Astrocyte (in vitro differentiated cells and primary cell): ENCODE data around the gene ICOSLG. TPM values are rescaled to one million over a fixed set of nuclear protein-coding genes. Genes with fewer than 3 reads are reported as not detected.
A peak's percentile ranks its signal among the peaks of the same experiment; 100 is the strongest.
"Not testable (repeated sequence)": the region's sequence is repeated elsewhere in the genome, so short reads cannot be mapped to it uniquely, and the experiment has no call there.

ENCODE experiments used
- DNase-seq: peaks from one replicate; pipeline ENCODE4 v3.0.0-alpha.2; 2010; ENCODE audit warnings: low read depth
- FAIRE-seq: peaks from 2 replicates; lab custom pipeline; 2011; peaks lifted over from hg19 to GRCh38; lab: Jason Lieb, UNC
- H2AFZ ChIP-seq: 2 replicates; pipeline ENCODE4 v1.6.0; 2012; ENCODE audit warnings: low read depth, low read length, inconsistent platforms
- H3K27ac ChIP-seq: 2 replicates; pipeline ENCODE4 v1.5.1; 2011; ENCODE audit warnings: low read depth, low read length, inconsistent platforms
- H3K27me3 ChIP-seq: 2 replicates; pipeline ENCODE4 v1.6.0; 2011; ENCODE audit warnings: low read length, inconsistent platforms; ENCODE audit not compliant: insufficient read depth
- H3K36me3 ChIP-seq: 2 replicates; pipeline ENCODE4 v1.5.1; 2011; ENCODE audit warnings: low read length, inconsistent platforms; ENCODE audit not compliant: insufficient read depth
- H3K4me1 ChIP-seq: 2 replicates; pipeline ENCODE4 v1.5.1; 2011; ENCODE audit warnings: low read length, inconsistent platforms; ENCODE audit not compliant: insufficient read depth
- H3K4me2 ChIP-seq: 2 replicates; pipeline ENCODE4 v1.6.0; 2012; ENCODE audit warnings: low read length, inconsistent platforms
- H3K4me3 ChIP-seq: 2 replicates; pipeline ENCODE4 v1.5.1; 2011; ENCODE audit warnings: low read depth, mild to moderate bottlenecking, low read length, inconsistent platforms; ENCODE audit not compliant: insufficient read depth
- H3K79me2 ChIP-seq: 2 replicates; pipeline ENCODE4 v1.6.0; 2012; ENCODE audit warnings: mild to moderate bottlenecking, low read length, inconsistent platforms; ENCODE audit not compliant: insufficient read depth
- H3K9ac ChIP-seq: 2 replicates; pipeline ENCODE4 v1.6.0; 2012; ENCODE audit warnings: mild to moderate bottlenecking, low read length, inconsistent platforms
- H3K9me3 ChIP-seq: 2 replicates; pipeline ENCODE4 v1.5.1; 2012; ENCODE audit warnings: low read depth, mild to moderate bottlenecking, low read length, inconsistent platforms; ENCODE audit not compliant: insufficient read depth
- H4K20me1 ChIP-seq: 2 replicates; pipeline ENCODE4 v1.6.0; 2012; ENCODE audit warnings: low read length, inconsistent platforms; ENCODE audit not compliant: insufficient read depth
- H3K27ac Mint-ChIP-seq: one replicate; pipeline ENCODE4 v1.8.0; 2021; ENCODE audit warnings: mild to moderate bottlenecking, mixed read lengths; ENCODE audit not compliant: unreplicated experiment
- H3K27me3 Mint-ChIP-seq: one replicate; pipeline ENCODE4 v1.8.0; 2021; ENCODE audit warnings: low read depth, mixed read lengths; ENCODE audit not compliant: unreplicated experiment
- H3K36me3 Mint-ChIP-seq: one replicate; pipeline ENCODE4 v1.8.0; 2021; ENCODE audit warnings: low read depth, mixed read lengths; ENCODE audit not compliant: unreplicated experiment
- H3K4me1 Mint-ChIP-seq: one replicate; pipeline ENCODE4 v1.8.0; 2021; ENCODE audit warnings: low read depth, mixed read lengths; ENCODE audit not compliant: unreplicated experiment
- H3K4me3 Mint-ChIP-seq: one replicate; pipeline ENCODE4 v1.8.0; 2021; ENCODE audit warnings: mild to moderate bottlenecking, moderate library complexity, mixed read lengths; ENCODE audit not compliant: unreplicated experiment
- H3K9me3 Mint-ChIP-seq: one replicate; pipeline ENCODE4 v1.8.0; 2021; ENCODE audit warnings: mild to moderate bottlenecking, mixed read lengths; ENCODE audit not compliant: unreplicated experiment
- EZH2 ChIP-seq: IDR thresholded peaks from 2 replicates; pipeline ENCODE4 v1.6.1; 2012; ENCODE audit warnings: mild to moderate bottlenecking, low read length, inconsistent platforms; ENCODE audit not compliant: insufficient read depth
- total RNA-seq: library from RNA; stranded (reverse); gene quantifications from 2 replicates; pipeline ENCODE4 v1.2.1, GENCODE V29; 2021
- TF ChIP-seq, protein P1 (sequence below): IDR thresholded peaks from 2 replicates; pipeline ENCODE4 v1.5.1; 2011; ENCODE audit warnings: low read depth, mild to moderate bottlenecking, inconsistent platforms, low read length, moderate library complexity; ENCODE audit not compliant: insufficient read depth

Gene ICOSLG
- total RNA-seq, 1 donor from 2014 or later = 4.7 TPM

DNA sequence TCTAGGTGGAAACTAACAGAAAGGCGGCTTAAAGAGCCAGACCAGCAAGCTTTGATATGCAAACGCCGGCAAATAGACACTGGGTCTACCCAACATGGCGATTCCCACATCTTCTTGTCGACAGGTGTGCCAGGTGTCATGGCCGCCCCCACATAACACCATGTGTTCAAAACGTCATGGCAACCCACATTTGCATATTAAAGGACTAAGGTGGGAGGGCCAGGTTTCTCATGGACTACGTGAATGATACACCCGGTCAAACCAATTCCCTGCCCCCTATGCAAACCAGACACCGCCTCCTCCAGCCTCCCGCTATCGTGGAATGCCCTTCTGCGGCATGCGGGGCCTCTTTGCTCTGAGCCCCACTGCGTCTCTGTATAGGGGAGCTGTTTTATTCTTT lies 41.3 kb downstream of the ICOSLG start:
- H3K36me3 Mint-ChIP-seq = peaks cover 1% of the 10 kb centered on the region
- no peak overlapping the region for H3K4me3 Mint-ChIP-seq
- peaks cover 3% of the 10 kb centered on the region for H3K27me3 Mint-ChIP-seq
- no peak overlapping the region for H3K4me2 ChIP-seq
- H3K9me3 ChIP-seq = no peaks in the 10 kb centered on the region
- no peak overlapping the region for H3K27ac ChIP-seq
- H3K9ac ChIP-seq = no peak overlapping the region
- H3K4me3 ChIP-seq = no peak overlapping the region
- DNase-seq = no peak
- no peaks in the 10 kb centered on the region for H3K4me1 ChIP-seq
- no peak for FAIRE-seq
- peak overlapping the region; percentile 75 for H3K27ac Mint-ChIP-seq
- no peaks in the 10 kb centered on the region for H3K4me1 Mint-ChIP-seq
- no peaks in the 10 kb centered on the region for H3K36me3 ChIP-seq
- no peaks in the 10 kb centered on the region for H3K9me3 Mint-ChIP-seq
- no peak for TF ChIP-seq EZH2
- TF ChIP-seq, protein P1, sequence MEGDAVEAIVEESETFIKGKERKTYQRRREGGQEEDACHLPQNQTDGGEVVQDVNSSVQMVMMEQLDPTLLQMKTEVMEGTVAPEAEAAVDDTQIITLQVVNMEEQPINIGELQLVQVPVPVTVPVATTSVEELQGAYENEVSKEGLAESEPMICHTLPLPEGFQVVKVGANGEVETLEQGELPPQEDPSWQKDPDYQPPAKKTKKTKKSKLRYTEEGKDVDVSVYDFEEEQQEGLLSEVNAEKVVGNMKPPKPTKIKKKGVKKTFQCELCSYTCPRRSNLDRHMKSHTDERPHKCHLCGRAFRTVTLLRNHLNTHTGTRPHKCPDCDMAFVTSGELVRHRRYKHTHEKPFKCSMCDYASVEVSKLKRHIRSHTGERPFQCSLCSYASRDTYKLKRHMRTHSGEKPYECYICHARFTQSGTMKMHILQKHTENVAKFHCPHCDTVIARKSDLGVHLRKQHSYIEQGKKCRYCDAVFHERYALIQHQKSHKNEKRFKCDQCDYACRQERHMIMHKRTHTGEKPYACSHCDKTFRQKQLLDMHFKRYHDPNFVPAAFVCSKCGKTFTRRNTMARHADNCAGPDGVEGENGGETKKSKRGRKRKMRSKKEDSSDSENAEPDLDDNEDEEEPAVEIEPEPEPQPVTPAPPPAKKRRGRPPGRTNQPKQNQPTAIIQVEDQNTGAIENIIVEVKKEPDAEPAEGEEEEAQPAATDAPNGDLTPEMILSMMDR = no peak
- H3K79me2 ChIP-seq = no peaks in the 10 kb centered on the region
- no peaks in the 10 kb centered on the region for H4K20me1 ChIP-seq
- no peak overlapping the region for H2AFZ ChIP-seq
- H3K27me3 ChIP-seq = no peaks in the 10 kb centered on the region

DNA sequence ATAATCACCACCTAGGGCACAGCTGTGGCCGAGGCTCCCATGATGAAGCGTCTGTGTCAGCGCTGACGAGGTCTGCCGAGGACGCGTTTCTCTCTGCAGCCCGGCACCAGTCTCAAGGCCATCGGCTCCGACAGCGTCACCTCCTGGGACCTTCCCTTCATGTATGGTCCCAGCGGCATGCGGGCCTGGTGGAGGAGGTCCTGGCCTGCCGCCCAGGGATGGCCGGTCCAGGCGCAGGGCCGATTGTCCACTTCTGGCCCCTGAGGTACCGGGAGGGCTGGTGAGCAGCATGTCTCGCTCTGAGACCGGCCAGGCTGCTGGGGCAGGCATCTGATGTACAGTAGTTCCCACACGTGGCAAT lies 43.6 kb downstream of the ICOSLG start:
- not testable (repeated sequence) for H4K20me1 ChIP-seq, H3K4me3 ChIP-seq, H3K79me2 ChIP-seq, H3K9ac ChIP-seq, FAIRE-seq, H3K27me3 Mint-ChIP-seq, H2AFZ ChIP-seq, H3K4me2 ChIP-seq, H3K36me3 Mint-ChIP-seq, H3K27ac ChIP-seq, H3K4me1 ChIP-seq, H3K4me3 Mint-ChIP-seq, H3K9me3 Mint-ChIP-seq, H3K4me1 Mint-ChIP-seq, H3K27ac Mint-ChIP-seq, H3K9me3 ChIP-seq, H3K36me3 ChIP-seq, DNase-seq, H3K27me3 ChIP-seq

DNA sequence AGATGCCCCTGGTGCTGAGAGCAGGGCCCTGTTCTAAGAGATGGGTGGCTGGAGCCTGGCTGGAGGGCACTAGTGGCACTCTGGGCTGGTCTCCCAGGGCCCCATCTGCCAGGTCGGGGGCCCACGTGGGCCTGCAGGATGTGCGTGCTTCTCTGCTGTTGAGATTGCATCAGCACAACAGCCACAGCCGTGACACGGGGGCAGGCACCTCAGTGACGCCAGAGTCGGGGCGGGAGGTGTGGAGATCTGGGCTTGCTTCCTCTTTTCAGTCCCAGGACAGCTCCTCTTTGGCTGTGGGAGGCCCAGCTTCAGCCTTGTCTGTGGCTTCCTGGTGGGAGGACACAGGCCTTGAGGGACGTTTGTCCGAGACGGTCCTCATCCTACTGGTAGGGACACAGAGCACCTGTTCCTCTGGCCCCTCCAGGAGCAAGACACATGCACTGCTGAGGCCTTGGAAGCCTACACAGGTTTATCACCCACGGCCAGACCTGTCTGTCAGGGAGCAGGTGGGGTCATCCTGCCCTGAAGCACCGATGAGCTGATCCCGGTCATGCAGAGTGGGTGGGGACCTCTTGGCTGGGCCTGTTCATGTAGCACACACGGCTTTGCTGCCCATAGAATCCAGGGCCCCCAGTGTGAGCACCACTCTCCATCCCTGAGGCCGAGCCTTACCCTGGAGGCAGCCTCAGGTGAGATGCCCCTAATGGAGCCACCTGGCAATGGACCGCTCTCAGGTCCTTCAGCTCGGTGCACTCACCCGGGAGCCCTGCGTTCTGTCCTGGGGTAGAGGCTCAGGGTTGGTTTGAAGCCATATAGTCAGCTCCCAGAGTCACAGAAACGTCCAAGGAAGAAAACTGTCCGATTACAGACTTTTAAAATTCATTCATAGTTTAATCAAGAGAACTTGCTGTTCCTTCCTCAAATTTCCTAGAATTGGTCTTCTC lies 44.3 kb downstream of the ICOSLG start:
- H3K4me3 Mint-ChIP-seq, H3K27ac ChIP-seq, H3K27ac Mint-ChIP-seq, H3K36me3 Mint-ChIP-seq, H3K27me3 ChIP-seq, H3K36me3 ChIP-seq, H3K4me1 ChIP-seq, H3K9ac ChIP-seq, H3K4me3 ChIP-seq, FAIRE-seq, H3K27me3 Mint-ChIP-seq, H3K4me2 ChIP-seq, H4K20me1 ChIP-seq, DNase-seq, H3K9me3 Mint-ChIP-seq, H3K9me3 ChIP-seq, H3K79me2 ChIP-seq, H2AFZ ChIP-seq, H3K4me1 Mint-ChIP-seq: not testable (repeated sequence)

DNA sequence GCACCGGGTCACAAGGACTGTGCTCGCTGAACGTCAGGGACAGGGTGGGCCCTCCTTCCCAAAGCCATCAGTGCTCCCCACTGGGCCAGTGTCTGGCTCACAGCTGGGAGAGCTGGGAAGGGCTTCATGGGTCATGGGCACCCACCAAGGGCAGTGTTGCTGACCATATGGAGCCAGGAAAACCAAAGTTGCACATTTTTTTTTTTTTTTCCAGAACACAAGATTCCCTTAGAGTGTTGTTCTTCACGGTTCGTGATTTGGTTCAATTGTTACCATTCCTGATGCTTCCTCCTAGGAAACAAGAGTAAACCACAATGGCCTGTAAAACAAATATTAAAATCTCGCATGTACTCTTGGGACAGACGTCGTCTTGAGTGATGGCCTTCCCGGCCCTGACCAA lies 45.9 kb downstream of the ICOSLG start:
- FAIRE-seq, H3K4me3 Mint-ChIP-seq, H3K9me3 Mint-ChIP-seq, H3K4me3 ChIP-seq, H3K9me3 ChIP-seq, H3K36me3 Mint-ChIP-seq, DNase-seq, H3K27ac ChIP-seq, H3K27ac Mint-ChIP-seq, H3K36me3 ChIP-seq, H4K20me1 ChIP-seq, H3K27me3 ChIP-seq, H3K27me3 Mint-ChIP-seq, H3K4me1 ChIP-seq, H3K4me1 Mint-ChIP-seq, H2AFZ ChIP-seq, H3K9ac ChIP-seq, H3K4me2 ChIP-seq, H3K79me2 ChIP-seq: not testable (repeated sequence)

DNA sequence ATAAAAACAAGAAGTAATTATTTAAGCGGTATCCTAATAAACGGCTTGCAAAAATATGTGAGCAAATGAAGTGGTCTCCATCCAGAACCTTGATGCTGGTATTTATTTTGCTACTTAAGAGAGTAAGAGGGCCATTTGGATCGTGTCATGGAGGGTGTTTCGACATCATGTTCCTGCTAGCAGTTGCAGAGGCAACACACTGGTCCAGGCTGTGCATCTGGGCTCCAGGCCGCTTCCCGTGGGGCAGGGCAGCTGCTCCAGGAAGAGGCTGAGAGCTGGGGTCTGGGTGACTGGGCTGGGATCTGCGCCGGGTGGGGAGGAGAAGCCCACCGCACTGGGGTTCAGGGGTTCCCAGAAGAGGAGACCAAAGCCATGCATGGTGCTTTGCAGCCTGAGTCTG lies 46.3 kb downstream of the ICOSLG start:
- not testable (repeated sequence) for H3K4me1 Mint-ChIP-seq, FAIRE-seq, H3K9ac ChIP-seq, H2AFZ ChIP-seq, H3K27me3 Mint-ChIP-seq, DNase-seq, H3K27me3 ChIP-seq, H4K20me1 ChIP-seq, H3K4me1 ChIP-seq, H3K9me3 ChIP-seq, H3K36me3 ChIP-seq, H3K4me3 ChIP-seq, H3K9me3 Mint-ChIP-seq, H3K27ac ChIP-seq, H3K27ac Mint-ChIP-seq, H3K4me2 ChIP-seq, H3K4me3 Mint-ChIP-seq, H3K36me3 Mint-ChIP-seq, H3K79me2 ChIP-seq
